NCI-H69 (cell line): ENCODE results near the gene KLF16.
"Not testable (repeated sequence)": the region's sequence is repeated elsewhere in the genome, so short reads cannot be mapped to it uniquely, and the experiment has no call there.

ENCODE experiments used
- DNase-seq: peaks from one replicate; lab custom pipeline; 2025; lab: John Stamatoyannopoulos, UW

Gene KLF16

GRCh38 chr19:1884291-1884718 lies 20.9 kb upstream of the KLF16 start:
- no peak for DNase-seq

GRCh38 chr19:1883784-1884183 lies 20.4 kb upstream of the KLF16 start:
- no peak for DNase-seq

- no peak for DNase-seq
These were observed 19.7 kb upstream of the KLF16 start for GRCh38 chr19:1882786-1883692.

- DNase-seq = no peak
These were observed 18.9 kb upstream of the KLF16 start for GRCh38 chr19:1882089-1882785.

- not testable (repeated sequence) for DNase-seq
These were observed 18.2 kb upstream of the KLF16 start for GRCh38 chr19:1881393-1882088.

GRCh38 chr19:1880611-1881392 lies 17.4 kb upstream of the KLF16 start:
- no peak for DNase-seq

GRCh38 chr19:1879982-1880381 lies 16.6 kb upstream of the KLF16 start:
- DNase-seq = not testable (repeated sequence)

- not testable (repeated sequence) for DNase-seq
These were observed 15.2 kb upstream of the KLF16 start for GRCh38 chr19:1878583-1878982.

- peak; percentile 43 for DNase-seq
These were observed 13.9 kb upstream of the KLF16 start for GRCh38 chr19:1877280-1877660.

- peak; percentile 76 for DNase-seq
These were observed 13.3 kb upstream of the KLF16 start for GRCh38 chr19:1876496-1877279.

GRCh38 chr19:1875646-1876495 lies 12.5 kb upstream of the KLF16 start:
- DNase-seq = peak; percentile 95

- not testable (repeated sequence) for DNase-seq
These were observed 11.9 kb upstream of the KLF16 start for GRCh38 chr19:1875265-1875645.

- no peak for DNase-seq
These were observed 11.3 kb upstream of the KLF16 start for GRCh38 chr19:1874554-1875185.

- no peak for DNase-seq
These were observed 10.4 kb upstream of the KLF16 start for GRCh38 chr19:1873524-1874473.

- no peak for DNase-seq
These were observed 9.6 kb upstream of the KLF16 start for GRCh38 chr19:1872807-1873523.

GRCh38 chr19:1871630-1872029 lies 8.3 kb upstream of the KLF16 start:
- no peak for DNase-seq

GRCh38 chr19:1871140-1871597 lies 7.8 kb upstream of the KLF16 start:
- DNase-seq = no peak

GRCh38 chr19:1868971-1869370 lies 5.6 kb upstream of the KLF16 start:
- no peak for DNase-seq
